ENCODE measurements around the gene CNPY4. TPM values are rescaled to one million over a fixed set of nuclear protein-coding genes. Genes with fewer than 3 reads are reported as not detected.
A peak's percentile ranks its signal among the peaks of the same experiment; 100 is the strongest.

Gene CNPY4
- total RNA-seq, 2 experiments from 2014 or later, result 20.9 to 26.7 TPM

DNA sequence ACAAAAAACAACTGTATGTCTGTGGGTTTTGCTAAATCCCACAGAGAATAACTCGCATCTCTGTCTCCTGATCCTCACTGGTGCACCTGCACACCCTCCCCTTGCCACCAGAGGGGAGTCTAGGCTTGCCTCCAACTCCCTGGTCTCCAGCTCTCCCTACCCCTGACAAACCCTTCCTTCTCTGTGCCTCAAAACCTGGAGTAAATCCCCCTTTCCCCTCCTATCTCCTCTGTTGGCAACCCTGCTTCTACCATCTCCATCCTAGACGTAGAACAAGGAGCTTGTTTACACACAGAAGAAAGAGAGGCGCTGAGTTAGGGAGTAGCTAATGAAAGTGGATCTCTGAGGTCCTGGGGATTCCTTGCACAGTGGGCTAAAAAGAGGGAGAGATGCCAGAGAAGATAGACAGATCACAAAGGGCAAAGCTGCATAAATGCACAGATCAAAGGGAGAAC, 13.3 kb downstream of the CNPY4 start:
- H3K9me3 ChIP-seq (ENCODE audit: low read length), result no peaks in the 10 kb centered on the region
- intact Hi-C loops (cut with micrococcal nuclease; ENCODE audit: unreplicated experiment), result loop anchor here (1.0 to 10.0 kb wide), 4 partner anchors 85 to 275 kb away; no protein-coding TSS in a partner anchor
- no peaks in the 10 kb centered on the region for H3K9me2 ChIP-seq (ENCODE audit: insufficient read depth, low read length)
- H4K20me1 ChIP-seq (ENCODE audit: insufficient read depth, low read length), result no peaks in the 10 kb centered on the region
- H3K79me2 ChIP-seq (ENCODE audit: insufficient read depth, low read depth, low read length), result no peaks in the 10 kb centered on the region
- no peaks in the 10 kb centered on the region for H3K36me3 ChIP-seq (ENCODE audit: insufficient read depth, low read length)
- H2AFZ ChIP-seq (ENCODE audit: low read length), result 0 out of 2 replicates have a peak overlapping the region, but pooled peaks have one; percentile 1
- no peak overlapping the region for H3K4me3 ChIP-seq (ENCODE audit: low read depth, low read length, poor library complexity, severe bottlenecking)
- ChIA-PET POLR2A (interaction anchor here (0.5 to 1.1 kb wide), 5 partner anchors 31 to 270 kb away, joined by 3 to 9 read pairs (median 3); no protein-coding TSS in a partner anchor), CTCF (ENCODE audit: unreplicated experiment) (interaction anchor here (0.5 to 1.2 kb wide), 6 partner anchors 32 to 269 kb away, joined by 3 to 6 read pairs (median 4); partner anchors contain the start of gene MCM7)
- no TSS peak for BruUV-seq (replicated peaks)
- DNase-seq (ENCODE audit: low spot score), result peak; percentile 81
- TF ChIP-seq EZH2phosphoT487 (IDR thresholded peaks at IDR 0.05; ENCODE audit: borderline replicate concordance, low read depth, low read length), result no peak
- TF ChIP-seq, protein P1, sequence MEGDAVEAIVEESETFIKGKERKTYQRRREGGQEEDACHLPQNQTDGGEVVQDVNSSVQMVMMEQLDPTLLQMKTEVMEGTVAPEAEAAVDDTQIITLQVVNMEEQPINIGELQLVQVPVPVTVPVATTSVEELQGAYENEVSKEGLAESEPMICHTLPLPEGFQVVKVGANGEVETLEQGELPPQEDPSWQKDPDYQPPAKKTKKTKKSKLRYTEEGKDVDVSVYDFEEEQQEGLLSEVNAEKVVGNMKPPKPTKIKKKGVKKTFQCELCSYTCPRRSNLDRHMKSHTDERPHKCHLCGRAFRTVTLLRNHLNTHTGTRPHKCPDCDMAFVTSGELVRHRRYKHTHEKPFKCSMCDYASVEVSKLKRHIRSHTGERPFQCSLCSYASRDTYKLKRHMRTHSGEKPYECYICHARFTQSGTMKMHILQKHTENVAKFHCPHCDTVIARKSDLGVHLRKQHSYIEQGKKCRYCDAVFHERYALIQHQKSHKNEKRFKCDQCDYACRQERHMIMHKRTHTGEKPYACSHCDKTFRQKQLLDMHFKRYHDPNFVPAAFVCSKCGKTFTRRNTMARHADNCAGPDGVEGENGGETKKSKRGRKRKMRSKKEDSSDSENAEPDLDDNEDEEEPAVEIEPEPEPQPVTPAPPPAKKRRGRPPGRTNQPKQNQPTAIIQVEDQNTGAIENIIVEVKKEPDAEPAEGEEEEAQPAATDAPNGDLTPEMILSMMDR (conservative IDR thresholded peaks at IDR 0.05; ENCODE audit: low read length), result peak; percentile 96
- H3K4me2 ChIP-seq (ENCODE audit: low read length), result peak overlapping the region; percentile 27; the same call in 1 of the 2 replicates
- peaks cover 36% of the 10 kb centered on the region for H3K4me1 ChIP-seq (ENCODE audit: insufficient read depth, low read length, poor library complexity, severe bottlenecking)
- H3K27ac ChIP-seq (ENCODE audit: low read depth, low read length, poor library complexity, severe bottlenecking), result no peak overlapping the region

DNA sequence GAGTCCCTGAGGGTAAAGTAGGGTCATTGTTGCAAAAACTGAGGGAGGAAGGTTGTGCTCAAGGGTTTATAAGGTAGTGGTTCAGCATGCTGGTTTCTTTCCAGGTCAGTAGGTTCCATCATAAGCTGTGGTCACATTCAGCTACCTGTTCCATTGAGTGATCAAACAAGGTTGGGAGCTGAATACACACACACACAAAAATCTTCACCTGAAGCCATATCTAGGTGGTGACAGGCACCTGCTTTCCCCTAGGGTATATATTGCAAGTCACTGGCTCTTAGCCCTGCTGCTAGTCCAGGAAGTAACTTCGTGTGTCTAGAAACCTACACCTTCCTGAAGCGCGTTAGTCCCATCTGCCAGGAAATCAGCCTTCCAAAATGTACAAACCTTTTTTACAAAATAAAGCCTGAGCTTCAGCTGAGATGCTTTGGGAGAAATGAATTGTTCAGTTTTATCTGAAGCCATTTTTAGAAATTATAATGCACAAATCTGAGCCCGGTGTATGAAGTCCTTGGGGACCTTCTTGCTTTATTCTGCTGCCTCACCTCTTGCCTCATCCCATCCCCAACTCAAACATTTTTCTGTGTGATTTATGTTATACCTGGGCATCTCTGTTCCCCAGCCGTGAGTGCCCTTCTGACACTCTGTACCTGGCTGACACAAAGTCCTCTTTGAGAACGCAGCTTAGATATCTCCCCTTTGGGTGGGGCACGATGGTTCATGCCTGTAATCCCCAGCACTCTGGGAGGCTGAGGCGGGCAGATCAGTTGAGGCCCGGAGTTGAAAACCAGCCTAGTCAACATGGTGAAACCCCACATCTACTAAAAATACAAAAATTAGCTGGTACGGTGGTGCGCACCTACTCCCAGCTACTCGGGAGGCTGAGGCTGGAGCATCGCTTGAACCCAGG, 18.7 kb downstream of the CNPY4 start:
- Histone ChIP-seq H3K9me3 (ENCODE audit: low read length) (no peaks in the 10 kb centered on the region), H4K20me1 (ENCODE audit: insufficient read depth, low read length) (no peaks in the 10 kb centered on the region), H3K79me2 (ENCODE audit: insufficient read depth, low read depth, low read length) (no peaks in the 10 kb centered on the region), H3K4me3 (ENCODE audit: low read depth, low read length, poor library complexity, severe bottlenecking) (peak overlapping the region; percentile 40), H3K4me2 (ENCODE audit: low read length) (peak overlapping the region; percentile 55), H2AFZ (ENCODE audit: low read length) (peak overlapping the region; percentile 70), H3K9me2 (ENCODE audit: insufficient read depth, low read length) (no peaks in the 10 kb centered on the region), H3K27ac (ENCODE audit: low read depth, low read length, poor library complexity, severe bottlenecking) (peak overlapping the region; percentile 71), H3K36me3 (ENCODE audit: insufficient read depth, low read length) (no peaks in the 10 kb centered on the region), H3K4me1 (ENCODE audit: insufficient read depth, low read length, poor library complexity, severe bottlenecking) (peaks cover 35% of the 10 kb centered on the region)
- peak; percentile 84 for DNase-seq (ENCODE audit: low spot score)
- intact Hi-C loops (cut with micrococcal nuclease; ENCODE audit: unreplicated experiment), result loop anchor here (10.0 kb wide), 1 partner anchor 207 kb away; no protein-coding TSS in a partner anchor
- TF ChIP-seq, protein P1 (conservative IDR thresholded peaks at IDR 0.05; ENCODE audit: low read length), result no peak
- TF ChIP-seq EZH2phosphoT487 (IDR thresholded peaks at IDR 0.05; ENCODE audit: borderline replicate concordance, low read depth, low read length), result no peak
- POLR2A ChIA-PET, result interaction anchor here (0.8 to 2.4 kb wide), 7 partner anchors 9 to 82 kb away, joined by 3 to 34 read pairs (median 5); partner anchors contain the start of gene LAMTOR4
- BruUV-seq (replicated peaks), result TSS peak; percentile 80
- CTCF ChIA-PET (ENCODE audit: unreplicated experiment), result interaction anchor here (0.6 to 0.7 kb wide), 2 partner anchors 11 to 33 kb away, joined by 3 to 4 read pairs; partner anchors contain the start of gene LAMTOR4

All from OCI-LY7 (cell line).